K562 (cell line): ENCODE results near the gene SERINC3. TPM values are rescaled to one million over a fixed set of nuclear protein-coding genes. Genes with fewer than 3 reads are reported as not detected.
A peak's percentile ranks its signal among the peaks of the same experiment; 100 is the strongest.

Experiments used
- ATAC-seq: fragments of 200-7000 bp; cut with Tn5 transposase; 3 replicates; pipeline ENCODE4 v1.9.1; 2020; ENCODE audit warnings: moderate library complexity
- BruUV-seq: library from RNA; stranded (reverse); fragments of 400-500 nt; replicated peaks from 2 replicates; lab custom pipeline; 2021; lab: Mats Ljungman, UMichigan
- CTCF ChIA-PET: fragments of 300-600 bp; formaldehyde crosslinking; extraction: SDS; loops from one replicate; lab custom pipeline; 2021; ENCODE audit warnings: low intra/inter-chr PET ratio; lab: Yijun Ruan, JAX
- POLR2A ChIA-PET: fragments of 300-600, 350-650 bp; sonication (Branson Sonifier 250); formaldehyde crosslinking; extraction: SDS; loops from one replicate; lab custom pipeline; 2021; ENCODE audit warnings: antibody characterized with exemption, inconsistent platforms; lab: Yijun Ruan, JAX
- DNase-seq, 4 experiments: peaks; one replicate each; pipeline versions ENCODE4 v3.0.0 to v3.0.0-alpha.2; 2011 to 2018; ENCODE audit warnings: low spot score in 3 of 4, mixed read lengths in 3 of 4; ENCODE audit errors: extremely low read depth in 1 of 4
- FAIRE-seq: peaks from 2 replicates; lab custom pipeline; 2011; peaks lifted over from hg19 to GRCh38; lab: Jason Lieb, UNC
- H2AFZ ChIP-seq: 2 replicates; pipeline ENCODE4 v1.6.0; 2011; ENCODE audit warnings: low read depth, low read length, control low read depth, inconsistent platforms
- H3K27ac ChIP-seq: fragments of 200-600 bp; 3 replicates; pipeline ENCODE4 v1.8.0; 2011; ENCODE audit warnings: low read depth, mild to moderate bottlenecking, control low read depth, inconsistent platforms, low read length, moderate library complexity, mixed read lengths; ENCODE audit errors: extremely low read depth
- H3K27me3 ChIP-seq, 2 experiments: fragments of 300-600 bp in 1 of 2; 2 replicates in 1 of 2; 3 replicates in 1 of 2; pipeline versions ENCODE4 v1.6.0 to v1.8.0; 2011; ENCODE audit warnings: inconsistent platforms in 2 of 2, low read length in 2 of 2, mild to moderate bottlenecking in 1 of 2, mixed read lengths in 1 of 2, moderate library complexity in 1 of 2; ENCODE audit not compliant: control insufficient read depth in 2 of 2, insufficient read depth in 2 of 2
- H3K36me3 ChIP-seq: fragments of 300-600 bp; 3 replicates; pipeline ENCODE4 v1.8.0; 2011; ENCODE audit warnings: mild to moderate bottlenecking, low read length, inconsistent platforms; ENCODE audit not compliant: control insufficient read depth, insufficient read depth
- H3K4me1 ChIP-seq, 2 experiments: fragments of 200-600 bp in 1 of 2; replicated peaks in 1 of 2; 2 replicates in 1 of 2; 3 replicates in 1 of 2; pipeline versions ENCODE4 v1.5.1 to v1.8.0; 2011; ENCODE audit warnings: inconsistent platforms in 2 of 2, low read length in 2 of 2, mild to moderate bottlenecking in 1 of 2, mixed read lengths in 1 of 2, moderate library complexity in 1 of 2; ENCODE audit not compliant: control insufficient read depth in 2 of 2, insufficient read depth in 2 of 2
- H3K4me2 ChIP-seq: 2 replicates; pipeline ENCODE4 v1.6.1; 2011; ENCODE audit warnings: low read length, control low read depth, inconsistent platforms, mixed read lengths; ENCODE audit not compliant: insufficient read depth
- H3K4me3 ChIP-seq: fragments of 200-600 bp; sonication (generic), shearing (Covaris generic); 2 replicates; pipeline ENCODE4 v1.5.1; 2016; ENCODE audit warnings: control low read depth, inconsistent platforms
- H3K79me2 ChIP-seq: fragments of 200-600 bp; 3 replicates; pipeline ENCODE4 v1.8.0; 2011; ENCODE audit warnings: low read length, inconsistent platforms; ENCODE audit not compliant: control insufficient read depth, insufficient read depth
- H3K9ac ChIP-seq, 2 experiments: 2 replicates each; pipeline versions ENCODE4 v1.6.0 to v1.6.1; 2011; ENCODE audit warnings: low read depth in 2 of 2, low read length in 2 of 2, control low read depth in 1 of 2, inconsistent platforms in 1 of 2, mild to moderate bottlenecking in 1 of 2, mixed read lengths in 1 of 2; ENCODE audit not compliant: insufficient read depth in 1 of 2
- H3K9me1 ChIP-seq: one replicate; pipeline ENCODE4 v1.6.0; 2011; ENCODE audit warnings: inconsistent platforms, mild to moderate bottlenecking, low read length, moderate library complexity; ENCODE audit not compliant: control insufficient read depth, insufficient read depth
- H3K9me3 ChIP-seq: replicated peaks from 2 replicates; pipeline ENCODE4 v1.5.1; 2011; ENCODE audit warnings: low read depth, low read length, inconsistent platforms; ENCODE audit not compliant: control insufficient read depth, insufficient read depth
- H4K20me1 ChIP-seq: replicated peaks from 2 replicates; pipeline ENCODE4 v1.6.1; 2011; ENCODE audit warnings: low read length, inconsistent platforms, mixed read lengths; ENCODE audit not compliant: control insufficient read depth, insufficient read depth
- ADNP ChIP-seq: fragments of 200-800 bp; sonication (Bioruptor generic); IDR thresholded peaks from 2 replicates; pipeline ENCODE4 v1.6.1; 2016; ENCODE audit warnings: missing genetic modification characterization, missing compliant biosample characterization
- ARID1B ChIP-seq: fragments of 450-650 bp; IDR thresholded peaks from 2 replicates; pipeline ENCODE4 v1.6.1; 2016; ENCODE audit warnings: antibody characterized with exemption, mild to moderate bottlenecking, inconsistent platforms
- CBFA2T3 ChIP-seq: fragments of 450-650 bp; IDR thresholded peaks from 2 replicates; pipeline ENCODE4 v1.6.1; 2017
- POLR2H ChIP-seq: IDR thresholded peaks from 2 replicates; pipeline ENCODE4 v1.6.1; 2016; ENCODE audit warnings: missing genetic modification characterization, low read depth, mild to moderate bottlenecking, control low read depth, missing compliant biosample characterization, moderate library complexity
- ZBTB7A ChIP-seq: IDR thresholded peaks from 2 replicates; pipeline ENCODE4 v1.6.1; 2011; ENCODE audit warnings: low read depth, mild to moderate bottlenecking, low read length, moderate library complexity, borderline replicate concordance; ENCODE audit not compliant: control insufficient read depth
- ZNF384 ChIP-seq: IDR thresholded peaks from 2 replicates; pipeline ENCODE4 v1.6.1; 2012; ENCODE audit warnings: low read depth, low read length, improper control_type of control experiment
- ZNF785 ChIP-seq: fragments of 250-450 bp; sonication (Bioruptor Pico); IDR thresholded peaks from 2 replicates; pipeline ENCODE4 v1.4.0; 2020; ENCODE audit warnings: mild to moderate bottlenecking
- WGBS: fragments of 100-300 bp; shearing (Covaris generic); methylation state at CpG from one replicate; pipeline ENCODE4 v1.1.6; 2016; ENCODE audit warnings: low coverage, mixed read lengths; ENCODE audit not compliant: insufficient coverage; ENCODE audit errors: missing lambda C conversion rate; 5-methylcytosine and 5-hydroxymethylcytosine counted together
- in situ Hi-C: fragments of 300-500 bp; cut with MboI; formaldehyde crosslinking; loops from 4 replicates; pipeline ENCODE4 v1.15.0; 2018; ENCODE audit warnings: inconsistent platforms, mixed read lengths
- intact Hi-C: fragments of 100-400 bp; cut with micrococcal nuclease; formaldehyde crosslinking; loops from 2 replicates; pipeline ENCODE4 v1.14.2; 2022
- polyA plus RNA-seq, 8 experiments: library from polyadenylated mRNA; depleted of rRNA in 4 of 8; stranded (reverse) in 5 of 8; unstranded in 3 of 8; fragments of >200 nt; fragmentation: Nextera tagmentation in 2 of 8; fragmentation: Illumina TruSeq in 1 of 8; extraction: Ambion mirVana in 2 of 8; extraction: Trizol in 1 of 8; gene quantifications; 2 replicates each; pipeline versions ENCODE4 v1.2.1 to v1.2.3, GENCODE V29; 2011 to 2014; ENCODE audit warnings: inconsistent platforms in 1 of 8, missing spikeins in 1 of 8
- total RNA-seq, 7 experiments: library from RNA; depleted of rRNA in 6 of 7; stranded (reverse); fragments of >200 nt in 6 of 7; fragmentation: Illumina TruSeq in 2 of 7; extraction: Trizol in 2 of 7; gene quantifications; 2 replicates each; pipeline versions ENCODE4 v1.2.1 to v1.2.3, GENCODE V29; 2011 to 2021; ENCODE audit warnings: low replicate concordance in 1 of 7

The SERINC3 gene
- total and polyA plus RNA-seq, 9 of the 15 experiments (the other 6 are each of a cell fraction or from before 2014, with no cell fraction given), result 24.7 to 107 (median 48.8) TPM

DNA sequence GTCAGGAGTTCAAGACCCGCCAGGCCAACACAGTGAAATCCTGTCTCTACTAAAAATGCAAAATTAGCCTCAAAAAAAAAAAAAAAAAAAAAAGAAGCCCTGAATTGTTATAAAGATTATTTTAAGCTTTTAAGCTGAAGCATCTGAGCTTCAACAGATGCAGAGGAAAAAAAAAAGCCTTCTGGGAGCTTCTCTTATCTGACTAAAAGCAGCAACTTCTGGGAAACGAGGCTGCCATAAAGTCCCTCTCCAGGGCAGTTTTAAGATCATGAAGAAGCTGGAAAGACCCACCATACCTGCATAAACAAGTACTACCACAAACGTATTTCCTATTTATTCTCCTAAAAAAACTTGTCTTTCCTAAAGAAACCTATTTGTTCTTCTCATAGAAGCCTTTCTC, 3.6 kb downstream of the SERINC3 start:
- intact Hi-C loops, result no loop called here
- Histone ChIP-seq H3K9ac (peak overlapping the region in 1 of 2 experiments; percentile 31; a peak in 1 of 4 replicates), H4K20me1 (peaks cover 12% of the 10 kb centered on the region; the same call in 1 of the 2 replicates), H3K79me2 (peaks cover 73% of the 10 kb centered on the region), H3K27me3 (no peaks in the 10 kb centered on the region), H3K4me2 (no peak overlapping the region; the same call in 1 of the 2 replicates), H2AFZ (no peak overlapping the region), H3K4me3 (no peak overlapping the region), H3K36me3 (peaks cover 6% of the 10 kb centered on the region; the same call in 2 of the 3 replicates), H3K27ac (no peak overlapping the region), H3K9me1 (peaks cover 4% of the 10 kb centered on the region), H3K4me1 (peaks cover 11 to 31% of the 10 kb centered on the region in 2 experiments), H3K9me3 (no peaks in the 10 kb centered on the region)
- peak; percentile 15; the same call in 1 of the 2 replicates for TF ChIP-seq CBFA2T3
- no peak for TF ChIP-seq POLR2H (tag)
- TF ChIP-seq ZNF785 (CRISPR knock-in tag), result no peak
- TF ChIP-seq ADNP (tag), result peak; percentile 38; the same call in 1 of the 2 replicates
- TF ChIP-seq ARID1B, result 0 out of 2 replicates have a peak, but pooled peaks have one; percentile 20
- no peak for TF ChIP-seq ZBTB7A
- TF ChIP-seq ZNF384, result peak; percentile 34; the same call in 1 of the 2 replicates
- 26% methylated on average over 3 of the region's 3 CpGs for WGBS
- CTCF ChIA-PET, result interaction anchor here (1.0 kb wide), 1 partner anchor 91 kb away, joined by 4 read pairs; no protein-coding TSS in a partner anchor
- no TSS peak for BruUV-seq
- in situ Hi-C loops, result no loop called here
- FAIRE-seq (no peak), DNase-seq (peak in 1 of 4 experiments; percentile 45), ATAC-seq (no peak)
- POLR2A ChIA-PET, result interaction anchor here (0.6 to 2.0 kb wide), 6 partner anchors 10 to 165 kb away, joined by 3 to 8 read pairs (median 5); no protein-coding TSS in a partner anchor
